ENCODE results near the gene CACNA1A.

DNA sequence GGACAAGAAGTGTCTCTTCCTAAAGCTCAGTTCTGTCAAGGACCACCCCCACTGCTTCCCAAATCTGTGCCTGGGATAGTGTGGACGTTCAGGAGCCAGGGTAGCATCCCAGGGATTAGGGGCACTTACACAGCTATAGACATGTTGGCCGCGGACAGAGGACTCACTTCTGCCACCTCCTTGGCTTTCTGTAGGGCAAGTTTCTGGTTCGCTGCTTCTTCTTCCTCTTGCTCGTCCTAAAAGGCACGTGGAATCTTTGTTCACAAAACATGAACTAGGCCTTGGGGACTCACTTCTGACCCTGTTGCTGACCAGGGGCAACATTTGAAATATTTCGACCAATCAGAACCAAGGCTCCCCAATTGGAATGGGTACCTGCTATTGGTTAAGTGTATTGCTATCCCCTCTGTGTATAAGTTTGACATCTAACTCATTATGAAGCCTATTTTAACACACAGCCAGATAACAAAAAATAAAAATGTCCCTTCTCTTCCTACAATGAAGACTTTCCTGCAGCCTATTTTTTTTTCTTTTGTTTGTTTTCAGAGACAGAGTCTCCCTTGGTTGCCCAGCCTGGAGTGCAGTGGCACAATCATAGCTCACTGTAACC lies 205.8 kb downstream of the CACNA1A start:
- TF ChIP-seq EZH2 (IDR thresholded peaks at IDR 0.05; ENCODE audit: insufficient read depth, poor library complexity, severe bottlenecking) (no peak), EZH2phosphoT487 (IDR thresholded peaks at IDR 0.05; ENCODE audit: insufficient read depth, low read depth) (no peak)

Measured in GM23248 (cell line).